Stimulated activated CD4-positive, alpha-beta T cell treated with anti-CD3 and anti-CD28 coated beads, Interleukin-1b, Interleukin-23, amount 100 ng/mL, for 24 hours (primary cell): ENCODE results near the gene ALG1.
"Not testable (repeated sequence)": the region's sequence is repeated elsewhere in the genome, so short reads cannot be mapped to it uniquely, and the experiment has no call there.

Experiments used
- DNase-seq, 4 experiments: peaks; one replicate each; pipeline ENCODE4 v3.0.0-alpha.2; 2020; ENCODE audit warnings: low read depth in 4 of 4, low spot score in 1 of 4

Gene ALG1

DNA sequence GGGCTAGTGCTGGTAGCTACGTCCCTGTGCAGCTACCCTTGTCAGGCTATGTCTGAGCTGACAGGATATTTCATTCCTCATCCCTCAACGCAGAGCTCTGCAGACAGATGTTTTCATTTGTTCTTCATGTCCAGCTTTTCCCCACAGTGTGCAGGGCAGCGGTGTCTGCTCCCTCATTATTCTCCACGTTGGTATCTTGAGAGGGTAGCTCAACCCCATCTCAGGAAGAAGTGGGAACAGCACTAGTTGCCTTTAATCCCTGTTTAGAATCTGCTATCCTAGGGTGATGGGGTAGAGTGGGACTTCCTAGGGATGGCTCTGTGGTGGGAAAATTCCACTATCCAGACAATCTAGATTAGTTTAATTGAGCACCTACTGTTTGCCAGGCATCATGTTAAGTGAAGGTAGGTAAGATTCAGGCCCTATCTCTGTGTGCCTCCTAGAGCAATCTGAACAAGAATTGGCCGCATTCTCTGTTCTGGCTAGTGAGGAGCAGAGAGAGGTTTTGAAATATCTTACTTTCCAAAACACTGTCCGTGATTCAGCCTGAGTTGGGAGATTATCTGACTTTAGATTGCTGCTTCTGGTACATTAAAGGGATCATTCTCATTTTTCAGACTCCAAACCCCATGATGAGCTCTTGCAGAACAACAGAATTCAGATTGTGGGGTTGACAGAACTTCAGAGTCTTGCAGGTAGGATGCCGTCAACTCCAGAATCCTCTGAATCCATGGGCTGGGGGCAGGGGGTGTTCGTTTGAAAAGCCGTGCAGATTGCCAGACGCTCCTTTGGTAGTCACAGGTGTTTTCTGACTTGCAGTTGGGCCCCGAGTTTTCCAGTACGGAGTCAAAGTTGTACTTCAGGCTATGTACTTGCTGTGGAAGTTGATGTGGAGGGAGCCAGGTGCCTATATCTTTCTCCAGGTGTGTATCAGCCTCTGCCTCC lies 963 bp downstream of the ALG1 start:
- no peak for DNase-seq

GRCh38 chr16:5073279-5073629 lies 1.6 kb downstream of the ALG1 start:
- no peak for DNase-seq

GRCh38 chr16:5073771-5074170 lies 2.1 kb downstream of the ALG1 start:
- DNase-seq = not testable (repeated sequence)

GRCh38 chr16:5075637-5076036 lies 4.0 kb downstream of the ALG1 start:
- DNase-seq = no peak

- DNase-seq = no peak
Observed at GRCh38 chr16:5077304-5077703, 5.7 kb downstream of the ALG1 start.

DNA sequence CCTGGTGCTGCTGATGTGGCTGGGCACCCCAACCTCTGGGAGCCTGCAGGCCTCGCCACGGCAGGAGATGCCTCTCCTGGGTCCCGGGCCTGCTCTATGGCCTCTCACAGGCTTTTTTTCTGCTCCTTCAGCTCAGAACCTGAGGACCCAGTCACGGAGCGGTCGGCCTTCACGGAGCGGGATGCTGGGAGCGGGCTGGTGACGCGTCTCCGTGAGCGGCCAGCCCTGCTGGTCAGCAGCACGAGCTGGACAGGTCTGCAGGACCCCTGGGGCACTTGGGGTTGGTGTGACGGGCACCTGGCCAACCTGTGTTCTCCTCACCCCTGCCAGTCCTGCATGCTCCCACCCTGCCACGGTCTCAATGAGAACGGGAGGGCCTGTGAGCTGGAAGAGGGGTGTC lies 7.0 kb downstream of the ALG1 start:
- no peak for DNase-seq

DNA sequence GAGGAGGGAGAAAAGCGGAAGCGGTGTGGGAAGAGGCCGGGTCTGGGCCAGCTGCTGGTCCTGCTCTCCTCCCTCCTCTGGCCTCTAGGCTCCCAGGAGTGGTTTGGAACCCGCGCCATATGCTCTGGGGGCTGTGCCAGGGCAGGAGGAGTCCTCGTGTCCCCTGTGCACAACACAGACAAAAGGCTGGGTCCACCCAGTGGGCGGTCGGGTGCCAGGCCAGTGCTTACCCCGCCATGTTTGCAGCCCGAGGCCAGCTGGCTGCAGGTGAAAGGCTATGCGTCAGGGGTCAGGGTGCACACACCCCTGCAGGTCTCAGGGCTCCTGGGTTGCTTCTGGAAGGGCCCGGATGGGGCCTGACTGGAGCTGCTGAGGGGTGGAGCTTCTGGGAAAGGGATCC lies 8.8 kb downstream of the ALG1 start:
- not testable (repeated sequence) for DNase-seq

DNA sequence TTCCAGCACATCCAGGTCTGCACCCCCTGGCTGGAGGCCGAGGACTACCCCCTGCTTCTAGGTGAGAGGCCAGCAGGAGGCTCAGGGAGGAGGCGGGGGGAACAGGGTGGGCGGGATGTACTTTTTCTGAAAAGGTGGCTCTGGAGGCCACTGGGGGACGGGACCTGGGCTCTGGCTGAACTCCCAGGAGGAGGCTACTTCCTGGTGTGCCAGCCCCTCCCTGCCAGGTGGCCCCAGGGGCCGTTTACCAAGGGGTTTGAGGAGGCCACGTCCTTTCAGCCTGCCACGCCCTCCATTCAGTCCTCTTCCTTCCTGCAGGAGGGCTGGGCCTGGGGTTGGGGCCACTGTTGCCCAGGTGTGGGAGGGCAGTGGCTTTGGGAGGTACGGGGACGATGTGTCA lies 9.4 kb downstream of the ALG1 start:
- DNase-seq = not testable (repeated sequence)

DNA sequence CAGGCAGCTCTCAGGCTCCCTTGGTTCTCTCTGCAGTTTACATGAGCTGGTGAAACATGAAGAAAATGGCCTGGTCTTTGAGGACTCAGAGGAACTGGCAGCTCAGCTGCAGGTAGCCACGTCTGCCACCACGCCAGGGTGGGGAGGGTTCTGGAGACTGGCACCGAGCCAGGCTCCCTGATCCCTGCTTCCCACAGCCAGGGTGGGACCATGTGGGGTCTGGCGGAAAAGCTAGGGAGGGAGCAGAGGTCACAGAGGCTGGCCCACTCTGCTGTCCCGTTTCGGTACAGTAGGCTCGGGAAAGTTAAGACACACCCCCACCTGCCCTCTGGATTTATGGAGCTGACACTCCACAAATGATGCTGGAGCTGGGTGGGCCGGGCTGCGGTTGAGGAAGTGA lies 12.0 kb downstream of the ALG1 start:
- not testable (repeated sequence) for DNase-seq

DNA sequence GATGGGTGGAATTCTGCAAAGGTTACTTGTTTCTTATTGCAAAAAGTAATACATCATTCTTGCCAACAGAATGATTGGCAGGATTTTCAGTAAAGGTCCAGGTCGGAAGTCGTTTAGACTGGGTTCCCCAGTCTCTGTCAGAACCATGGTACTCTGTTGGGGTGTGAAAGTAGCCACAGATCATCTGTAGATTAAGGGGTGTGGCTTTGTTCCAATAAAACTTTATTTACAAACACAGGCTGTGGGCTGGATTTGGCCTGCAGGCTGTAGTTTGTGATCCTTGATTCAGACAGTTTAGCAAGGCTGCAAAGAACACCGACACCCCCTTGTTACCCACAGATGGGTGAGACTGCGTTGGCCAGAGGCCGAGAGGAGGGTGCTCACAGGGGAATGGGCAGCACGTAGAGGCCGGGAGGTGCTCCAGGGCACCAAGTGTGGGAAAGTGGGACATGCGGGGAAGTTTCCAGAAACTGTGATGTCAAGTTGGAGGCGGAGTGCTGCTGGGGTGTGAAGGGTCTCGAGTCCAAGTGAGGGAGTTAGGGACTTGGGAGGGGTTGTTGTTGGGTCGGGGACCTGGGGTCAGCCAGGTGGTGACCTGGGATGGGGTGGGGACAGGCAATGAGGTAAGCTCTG lies 12.6 kb downstream of the ALG1 start:
- not testable (repeated sequence) for DNase-seq

- peak in 2 of 4 experiments; percentile 32 to 33 for DNase-seq
Observed at GRCh38 chr16:5084802-5085201, 13.2 kb downstream of the ALG1 start.

GRCh38 chr16:5085716-5086115 lies 14.1 kb downstream of the ALG1 start:
- DNase-seq = not testable (repeated sequence)

DNA sequence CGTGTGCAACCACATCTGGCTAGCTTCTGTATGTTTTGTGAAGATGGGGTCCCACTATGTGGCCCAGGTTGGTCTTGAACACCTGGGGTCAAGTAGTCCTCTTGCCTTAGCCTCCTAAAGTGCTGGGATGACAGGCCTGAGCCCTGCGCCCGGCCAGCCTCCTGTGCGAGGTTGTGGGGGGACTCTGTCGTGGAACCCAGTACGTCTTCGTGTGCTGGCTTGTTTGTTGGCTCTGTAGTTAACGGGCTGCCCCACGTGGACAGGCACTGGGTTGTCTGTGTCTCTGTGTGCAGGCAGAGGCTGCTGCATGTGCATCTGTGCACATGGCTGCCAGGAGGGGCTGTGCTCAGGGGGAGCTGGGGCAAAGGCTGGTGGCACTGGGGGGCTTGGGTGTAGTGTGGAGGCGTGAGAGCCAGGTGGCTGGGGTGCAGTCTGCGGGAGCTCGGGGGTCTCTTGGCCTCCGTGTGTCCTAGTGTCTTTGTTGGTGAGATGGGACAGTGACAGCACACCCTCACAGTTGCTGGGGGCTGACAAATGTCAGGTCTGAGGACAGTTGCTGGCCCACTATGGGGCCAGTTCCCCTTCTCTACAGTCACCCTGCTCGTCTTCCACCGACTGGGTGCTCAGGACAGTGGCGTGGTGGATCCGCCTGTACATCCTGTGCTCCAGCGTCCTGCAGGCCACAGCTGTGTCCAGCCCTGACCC lies 16.6 kb downstream of the ALG1 start:
- DNase-seq = not testable (repeated sequence)

DNA sequence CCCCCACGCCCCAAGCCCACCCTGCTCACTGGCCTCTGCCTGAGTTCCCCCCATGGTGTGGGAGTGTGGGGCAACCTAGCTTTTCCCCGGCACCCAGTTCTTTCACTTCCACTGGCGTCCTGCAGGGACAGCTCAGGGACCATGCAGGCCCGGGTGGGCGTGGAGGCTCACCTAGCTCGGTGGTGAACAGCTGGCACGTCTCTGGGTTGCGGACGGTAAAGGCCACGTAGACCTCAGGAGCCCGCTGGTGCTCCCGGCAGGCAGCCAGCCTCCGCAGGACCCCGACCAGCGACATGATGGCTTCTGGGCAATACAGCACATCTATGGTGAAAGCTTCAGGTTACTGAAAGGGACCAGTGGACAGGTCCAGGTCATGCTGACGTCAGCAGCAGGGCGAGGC lies 17.3 kb downstream of the ALG1 start:
- not testable (repeated sequence) for DNase-seq

DNA sequence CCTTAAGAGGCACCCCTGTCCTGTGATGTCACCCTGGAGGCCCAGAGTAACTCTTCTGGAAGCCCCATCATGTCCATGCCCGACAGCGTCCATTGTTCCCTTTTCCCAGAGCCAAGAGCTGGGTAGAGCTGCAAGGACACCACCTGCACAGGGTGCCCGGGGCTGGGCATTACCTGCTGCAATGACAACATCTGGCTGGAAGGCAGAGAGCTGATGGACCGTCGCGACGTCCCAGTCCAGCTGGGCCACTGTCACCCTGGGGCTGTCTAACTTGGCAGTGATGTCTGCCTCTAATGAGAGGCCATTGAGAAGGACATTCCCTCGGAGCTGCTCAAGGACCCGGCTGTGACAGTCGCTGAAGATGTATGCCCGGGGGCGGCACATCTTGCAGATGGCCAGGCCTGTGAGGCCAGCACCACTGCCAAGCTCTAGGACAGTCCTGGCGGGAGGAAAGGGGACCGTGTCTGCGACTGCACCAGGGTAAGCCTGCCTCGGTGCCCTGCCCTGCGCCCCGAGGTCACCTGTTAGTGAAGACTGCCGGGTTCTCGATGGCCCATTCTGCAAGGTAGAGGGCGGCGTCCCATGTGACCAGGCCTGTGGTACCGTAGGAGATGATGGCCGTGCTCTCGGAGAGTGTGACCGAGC lies 18.4 kb downstream of the ALG1 start:
- not testable (repeated sequence) for DNase-seq

- DNase-seq = not testable (repeated sequence)
Observed at GRCh38 chr16:5090592-5090991, 18.9 kb downstream of the ALG1 start.

GRCh38 chr16:5093081-5093480 lies 21.4 kb downstream of the ALG1 start:
- DNase-seq = not testable (repeated sequence)

GRCh38 chr16:5093746-5094145 lies 22.1 kb downstream of the ALG1 start:
- DNase-seq = not testable (repeated sequence)

- DNase-seq = not testable (repeated sequence)
Observed at GRCh38 chr16:5095145-5095830, 23.6 kb downstream of the ALG1 start.

- not testable (repeated sequence) for DNase-seq
Observed at GRCh38 chr16:5096437-5097060, 24.9 kb downstream of the ALG1 start.
